Umbilical cord (tissue), 2 donors: Measurements from ENCODE around the gene SULT6B1. TPM values are rescaled to one million over a fixed set of nuclear protein-coding genes. Genes with fewer than 3 reads are reported as not detected.

Source experiments
- DNase-seq: peaks from one replicate; pipeline ENCODE4 v3.0.0-alpha.2; 2015; ENCODE audit warnings: low spot score
- total RNA-seq: library from RNA; depleted of rRNA; stranded (reverse); fragments of >200 nt; gene quantifications from one replicate; pipeline ENCODE4 v1.2.3, GENCODE V29; 2014; ENCODE audit warnings: low replicate concordance; ENCODE audit not compliant: insufficient read depth

SULT6B1 gene
- total RNA-seq, 1 donor from 2014 or later: not detected

DNA sequence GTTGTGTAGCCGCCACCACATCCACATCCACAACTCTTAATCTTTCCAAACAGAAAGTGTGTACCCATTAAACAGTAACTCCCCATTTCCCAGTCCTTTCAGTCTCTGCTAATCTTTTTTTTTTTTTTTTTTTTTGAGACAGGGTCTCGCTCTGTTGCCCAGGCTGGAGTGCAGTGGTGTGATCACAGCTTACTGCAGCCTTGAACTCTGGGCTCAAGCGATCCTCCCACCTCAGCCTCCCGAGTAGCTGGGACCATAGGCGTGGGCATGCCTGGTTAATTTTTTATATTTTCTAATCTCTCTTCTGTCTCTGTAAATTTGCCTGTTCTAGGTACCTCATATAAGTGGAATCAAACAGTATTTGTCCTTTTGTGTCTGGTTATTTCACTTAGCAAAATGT is 35.2 kb downstream of the SULT6B1 start:
- no peak for DNase-seq

- no peak for DNase-seq
Observed at GRCh38 chr2:37149626-37150322, 38.7 kb downstream of the SULT6B1 start.

DNA sequence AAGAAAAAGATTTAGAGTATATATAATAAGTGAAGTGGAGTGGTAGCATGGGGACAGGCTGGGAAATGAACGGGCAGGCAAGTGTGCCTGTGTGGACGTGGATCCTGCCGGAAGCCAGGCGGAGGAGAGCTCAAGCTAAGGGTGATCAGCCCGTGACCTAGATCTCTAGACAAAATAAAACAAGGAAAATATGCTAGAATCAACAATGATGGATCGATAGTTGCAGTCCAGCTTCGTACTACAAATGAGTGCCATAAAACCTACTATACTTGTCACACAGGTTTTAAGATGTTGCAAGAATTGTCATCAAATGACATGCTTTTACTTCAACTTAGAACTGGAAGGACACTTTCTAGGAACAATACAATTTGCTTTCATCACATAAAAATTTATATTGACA is 40.1 kb downstream of the SULT6B1 start:
- no peak for DNase-seq

GRCh38 chr2:37146062-37146461 is 42.4 kb downstream of the SULT6B1 start:
- no peak for DNase-seq

DNA sequence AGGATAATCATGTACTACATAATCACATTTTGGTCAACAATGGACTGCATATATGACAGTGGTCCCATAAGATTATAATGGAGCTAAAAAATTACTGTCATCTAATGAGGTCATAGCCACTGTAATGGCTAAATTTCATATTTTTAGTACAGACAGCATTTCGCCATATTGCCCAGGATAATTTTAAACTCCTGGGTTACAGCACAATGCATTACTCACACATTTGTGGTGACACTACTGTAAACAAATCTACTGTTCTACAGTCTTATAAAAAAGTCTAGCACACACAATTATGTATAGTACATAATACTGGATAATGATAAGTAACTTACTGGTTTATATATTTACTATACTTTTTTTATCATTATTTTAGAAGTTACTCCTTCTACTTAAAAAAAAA is 44.5 kb downstream of the SULT6B1 start:
- no peak for DNase-seq

DNA sequence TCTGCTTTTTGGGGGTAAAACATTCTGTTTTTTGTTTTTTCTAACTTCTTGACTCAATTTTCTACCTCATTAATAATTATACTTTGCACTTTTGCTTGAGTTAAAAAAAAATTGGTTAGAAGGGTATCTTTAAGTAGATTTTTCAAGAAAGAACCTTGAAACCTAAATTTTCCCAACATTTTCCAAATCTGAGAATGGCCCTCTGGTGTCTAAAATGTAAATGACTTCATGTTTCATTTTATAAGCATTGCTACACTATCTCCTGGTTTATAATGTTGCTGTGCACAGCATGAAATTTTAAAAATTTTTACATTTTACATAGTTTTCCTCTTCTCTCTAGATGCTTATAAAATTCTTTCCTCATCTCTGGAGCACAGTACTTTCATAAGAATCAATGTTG is 45.9 kb downstream of the SULT6B1 start:
- DNase-seq: no peak

GRCh38 chr2:37132914-37133313 is 55.6 kb downstream of the SULT6B1 start:
- DNase-seq: no peak

DNA sequence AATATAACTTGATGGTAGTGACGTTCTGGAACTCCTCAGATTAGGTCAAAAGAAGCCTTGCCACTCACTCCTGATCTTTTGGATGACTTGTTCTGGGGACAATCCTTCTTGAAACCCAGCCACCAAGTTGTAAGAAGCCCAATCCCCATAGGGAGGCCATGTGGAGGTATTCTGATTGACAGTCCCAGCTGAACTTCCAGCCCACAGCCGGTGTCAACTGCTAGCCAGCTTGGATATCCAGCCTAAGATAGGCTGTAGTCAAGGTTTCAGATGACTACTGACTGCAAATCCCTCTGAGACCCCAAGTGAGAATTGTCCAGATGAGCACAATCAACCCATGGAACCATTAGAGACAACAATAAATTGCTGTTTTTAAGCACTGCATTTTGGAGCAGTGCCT is 63.1 kb downstream of the SULT6B1 start:
- DNase-seq: no peak

GRCh38 chr2:37119157-37119556 is 69.3 kb downstream of the SULT6B1 start:
- no peak for DNase-seq

Other genes starting within 250 kb of the SULT6B1 start
- gene STRN, start 222.1 kb downstream of the SULT6B1 start, total RNA-seq: 16.6 TPM
- 16.9 TPM for gene HEATR5B, start 104.3 kb downstream of the SULT6B1 start, total RNA-seq
- 9.6 TPM for gene GPATCH11, start 104.2 kb downstream of the SULT6B1 start, total RNA-seq
- gene EIF2AK2, start 31.7 kb downstream of the SULT6B1 start, total RNA-seq: 38.3 TPM
- 33.7 TPM for gene CEBPZOS, start 7.8 kb upstream of the SULT6B1 start, total RNA-seq
- gene CEBPZ, start 42.9 kb upstream of the SULT6B1 start, total RNA-seq: 40.9 TPM
- 37.3 TPM for gene NDUFAF7, start 43.0 kb upstream of the SULT6B1 start, total RNA-seq
- 124 TPM for gene PRKD3, start 136.2 kb upstream of the SULT6B1 start, total RNA-seq
- gene QPCT, start 156.0 kb upstream of the SULT6B1 start, total RNA-seq: 37.6 TPM